ENCODE results near the gene BTG4. TPM values are rescaled to one million over a fixed set of nuclear protein-coding genes. Genes with fewer than 3 reads are reported as not detected.

BTG4 gene
- total and polyA plus RNA-seq, 2 experiments from 2014 or later, result not detected

DNA sequence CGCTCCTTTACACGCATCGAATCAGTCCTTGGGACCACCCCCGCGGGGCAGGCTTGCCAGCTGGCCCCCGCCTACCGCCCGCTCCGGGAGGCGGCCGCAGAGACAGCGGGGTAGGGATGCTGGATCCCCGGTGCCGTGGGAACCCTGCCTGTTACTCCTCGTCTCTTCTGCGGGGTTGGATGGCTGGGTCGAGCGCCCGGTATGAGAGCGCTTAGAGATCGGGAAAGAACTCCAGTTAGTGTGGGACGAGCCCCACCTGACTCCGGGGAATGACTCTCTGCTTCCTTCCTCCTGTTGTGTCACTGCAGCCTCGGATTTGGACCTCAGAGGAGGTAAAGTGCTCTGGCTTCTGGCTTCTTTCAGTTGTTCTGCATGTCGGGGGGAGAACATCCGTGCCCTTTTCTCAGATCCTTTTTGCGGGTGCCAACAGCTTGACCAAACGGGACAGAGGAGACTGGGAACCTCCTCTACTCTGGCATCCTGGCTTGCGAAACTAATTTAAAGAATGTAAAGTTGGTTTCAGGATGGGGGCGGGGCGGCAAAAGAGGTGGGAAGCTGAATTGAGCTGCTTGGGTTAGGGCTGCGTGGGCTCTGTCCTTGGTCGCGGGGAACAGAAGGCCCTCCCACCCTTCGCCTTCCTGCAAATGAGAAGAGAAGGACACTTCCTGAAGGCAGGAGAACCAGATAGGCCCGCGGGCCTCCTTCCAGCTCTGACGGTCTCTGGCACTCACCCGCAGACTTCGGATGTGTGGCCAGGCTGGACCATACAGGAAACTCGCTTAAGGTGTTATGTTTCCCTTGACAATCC lies 29.3 kb upstream of the BTG4 start:
- Histone ChIP-seq H3K4me2 (peak overlapping the region; percentile 93), H2AFZ (peak overlapping the region; percentile 96), H3K27me3 (peaks cover 34% of the 10 kb centered on the region), H3K36me3 (replicated peaks; ENCODE audit: insufficient read depth, low read depth) (no peaks in the 10 kb centered on the region), H3K4me1 (ENCODE audit: insufficient read depth) (peaks cover 13% of the 10 kb centered on the region), H3K9me3 (ENCODE audit: low read depth) (no peaks in the 10 kb centered on the region), H3K79me2 (no peaks in the 10 kb centered on the region), H3K9me2 (replicated peaks; ENCODE audit: insufficient read depth) (no peaks in the 10 kb centered on the region), H3K27ac (peak overlapping the region; percentile 58), H4K20me1 (ENCODE audit: insufficient read depth, poor library complexity, severe bottlenecking) (no peaks in the 10 kb centered on the region), H3K4me3 (peak overlapping the region; percentile 50)
- WGBS (ENCODE audit: low lambda C conversion rate, missing lambda C conversion rate), result 5% methylated on average over 38 of the region's 41 CpGs
- peak; percentile 57 for DNase-seq (ENCODE audit: low spot score)
- TF ChIP-seq EZH2phosphoT487 (IDR thresholded peaks at IDR 0.05; ENCODE audit: low read depth, severe bottlenecking, unreplicated experiment) (no peak), EZH2 (IDR thresholded peaks at IDR 0.05; ENCODE audit: borderline replicate concordance) (peak; percentile 3)
- TF ChIP-seq, protein P1, sequence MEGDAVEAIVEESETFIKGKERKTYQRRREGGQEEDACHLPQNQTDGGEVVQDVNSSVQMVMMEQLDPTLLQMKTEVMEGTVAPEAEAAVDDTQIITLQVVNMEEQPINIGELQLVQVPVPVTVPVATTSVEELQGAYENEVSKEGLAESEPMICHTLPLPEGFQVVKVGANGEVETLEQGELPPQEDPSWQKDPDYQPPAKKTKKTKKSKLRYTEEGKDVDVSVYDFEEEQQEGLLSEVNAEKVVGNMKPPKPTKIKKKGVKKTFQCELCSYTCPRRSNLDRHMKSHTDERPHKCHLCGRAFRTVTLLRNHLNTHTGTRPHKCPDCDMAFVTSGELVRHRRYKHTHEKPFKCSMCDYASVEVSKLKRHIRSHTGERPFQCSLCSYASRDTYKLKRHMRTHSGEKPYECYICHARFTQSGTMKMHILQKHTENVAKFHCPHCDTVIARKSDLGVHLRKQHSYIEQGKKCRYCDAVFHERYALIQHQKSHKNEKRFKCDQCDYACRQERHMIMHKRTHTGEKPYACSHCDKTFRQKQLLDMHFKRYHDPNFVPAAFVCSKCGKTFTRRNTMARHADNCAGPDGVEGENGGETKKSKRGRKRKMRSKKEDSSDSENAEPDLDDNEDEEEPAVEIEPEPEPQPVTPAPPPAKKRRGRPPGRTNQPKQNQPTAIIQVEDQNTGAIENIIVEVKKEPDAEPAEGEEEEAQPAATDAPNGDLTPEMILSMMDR (IDR thresholded peaks at IDR 0.05; ENCODE audit: poor library complexity), result no peak

DNA sequence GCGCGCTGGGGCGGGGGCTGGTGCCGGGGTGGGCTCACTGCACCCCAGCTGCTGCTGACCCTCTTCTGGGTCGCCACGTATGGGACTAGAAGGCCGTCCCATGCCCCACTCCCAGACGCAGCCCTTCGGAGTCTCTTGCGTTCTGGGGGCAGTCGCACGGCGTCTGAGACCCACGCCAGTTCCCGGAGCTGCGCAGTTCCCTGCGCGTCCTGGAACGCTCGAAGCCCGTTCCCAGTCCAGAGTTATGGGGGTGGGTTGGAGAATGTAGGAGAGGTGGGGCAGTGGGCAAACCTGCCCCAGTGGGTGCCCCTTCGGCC lies 28.7 kb upstream of the BTG4 start:
- TF ChIP-seq, protein P1 (IDR thresholded peaks at IDR 0.05; ENCODE audit: poor library complexity), result no peak
- TF ChIP-seq EZH2 (IDR thresholded peaks at IDR 0.05; ENCODE audit: borderline replicate concordance) (peak; percentile 25), EZH2phosphoT487 (IDR thresholded peaks at IDR 0.05; ENCODE audit: low read depth, severe bottlenecking, unreplicated experiment) (no peak)
- Histone ChIP-seq H3K27me3 (peaks cover 34% of the 10 kb centered on the region), H3K27ac (peak overlapping the region; percentile 58), H3K36me3 (replicated peaks; ENCODE audit: insufficient read depth, low read depth) (no peaks in the 10 kb centered on the region), H4K20me1 (ENCODE audit: insufficient read depth, poor library complexity, severe bottlenecking) (no peaks in the 10 kb centered on the region), H3K9me3 (ENCODE audit: low read depth) (no peaks in the 10 kb centered on the region), H3K4me3 (peak overlapping the region; percentile 50), H3K9me2 (replicated peaks; ENCODE audit: insufficient read depth) (no peaks in the 10 kb centered on the region), H3K4me1 (ENCODE audit: insufficient read depth) (peaks cover 13% of the 10 kb centered on the region), H3K4me2 (peak overlapping the region; percentile 93), H2AFZ (peak overlapping the region; percentile 96), H3K79me2 (no peaks in the 10 kb centered on the region)
- WGBS (ENCODE audit: low lambda C conversion rate, missing lambda C conversion rate), result 3% methylated on average over 18 of the region's 22 CpGs
- DNase-seq (ENCODE audit: low spot score), result no peak

DNA sequence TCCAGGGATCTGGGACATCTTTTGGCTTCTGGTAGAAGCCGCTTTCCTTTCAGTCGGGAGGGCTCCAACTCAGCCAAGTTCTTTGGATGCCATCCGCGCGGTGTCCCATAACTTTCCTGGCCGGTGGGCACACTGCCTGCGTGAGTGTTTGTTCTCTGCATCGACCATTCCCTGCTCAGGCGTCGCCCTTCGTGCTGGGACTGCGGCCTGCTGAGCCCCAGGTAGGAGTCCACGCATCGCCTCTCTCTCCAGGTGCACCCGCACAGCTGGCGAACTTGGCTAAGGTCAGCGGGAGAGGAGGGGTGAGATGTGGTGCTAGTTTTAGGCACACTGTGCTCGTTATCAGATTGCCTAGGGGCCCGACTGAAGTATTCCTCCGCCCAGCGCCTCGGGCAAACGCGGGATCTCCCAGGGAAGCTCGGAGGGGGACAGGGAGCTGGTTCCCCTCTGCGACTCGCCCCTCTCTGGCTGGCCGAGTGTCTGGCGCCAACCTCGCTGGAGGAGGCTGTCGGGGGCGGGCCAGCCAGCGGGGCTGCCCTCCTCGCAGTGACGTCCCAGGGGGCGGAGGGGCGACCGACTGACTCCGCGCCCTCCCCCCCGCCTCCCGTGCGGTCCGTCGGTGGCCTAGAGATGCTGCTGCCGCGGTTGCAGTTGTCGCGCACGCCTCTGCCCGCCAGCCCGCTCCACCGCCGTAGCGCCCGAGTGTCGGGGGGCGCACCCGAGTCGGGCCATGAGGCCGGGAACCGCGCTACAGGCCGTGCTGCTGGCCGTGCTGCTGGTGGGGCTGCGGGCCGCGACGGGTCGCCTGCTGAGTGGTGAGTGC lies 28.1 kb upstream of the BTG4 start, which contains the start of gene LAYN:
Gene LAYN (plus strand): TSS at position 607 of the 823 bp plus-strand sequence. CDS start 124 bp downstream, at position 731.
- 7% methylated on average over 44 of the region's 70 CpGs for WGBS (ENCODE audit: low lambda C conversion rate, missing lambda C conversion rate)
- Histone ChIP-seq H3K79me2 (no peaks in the 10 kb centered on the region), H3K27me3 (peaks cover 34% of the 10 kb centered on the region)

More for the DNA sequence above, 28.1 kb upstream of the BTG4 start, which contains the start of gene LAYN:
- H3K9me3 ChIP-seq (ENCODE audit: low read depth), result no peaks in the 10 kb centered on the region
- no peaks in the 10 kb centered on the region for H4K20me1 ChIP-seq (ENCODE audit: insufficient read depth, poor library complexity, severe bottlenecking)
- peak; percentile 73 for DNase-seq (ENCODE audit: low spot score)
- peak within 1 kb of the TSS; percentile 93 for H3K4me2 ChIP-seq
- H2AFZ ChIP-seq, result peak within 1 kb of the TSS; percentile 96
- H3K27ac ChIP-seq, result peak within 1 kb of the TSS; percentile 58
- H3K4me1 ChIP-seq (ENCODE audit: insufficient read depth), result peaks cover 13% of the 10 kb centered on the region
- peak within 1 kb of the TSS; percentile 50 for H3K4me3 ChIP-seq
- no peaks in the 10 kb centered on the region for H3K9me2 ChIP-seq (replicated peaks; ENCODE audit: insufficient read depth)
- TF ChIP-seq EZH2 (IDR thresholded peaks at IDR 0.05; ENCODE audit: borderline replicate concordance) (no peak), EZH2phosphoT487 (IDR thresholded peaks at IDR 0.05; ENCODE audit: low read depth, severe bottlenecking, unreplicated experiment) (no peak)
- TF ChIP-seq, protein P1 (IDR thresholded peaks at IDR 0.05; ENCODE audit: poor library complexity), result no peak
- H3K36me3 ChIP-seq (replicated peaks; ENCODE audit: insufficient read depth, low read depth), result no peaks in the 10 kb centered on the region
